NCI-H82 treated with DMSO at 0.1 percent for 48 hours (cell line): ENCODE data around the gene TDRD9.
"Not testable (repeated sequence)": the region's sequence is repeated elsewhere in the genome, so short reads cannot be mapped to it uniquely, and the experiment has no call there.

Experiments
- DNase-seq: peaks from one replicate; lab custom pipeline; 2025; ENCODE audit not compliant: unreplicated experiment; lab: John Stamatoyannopoulos, UW

Gene TDRD9

DNA sequence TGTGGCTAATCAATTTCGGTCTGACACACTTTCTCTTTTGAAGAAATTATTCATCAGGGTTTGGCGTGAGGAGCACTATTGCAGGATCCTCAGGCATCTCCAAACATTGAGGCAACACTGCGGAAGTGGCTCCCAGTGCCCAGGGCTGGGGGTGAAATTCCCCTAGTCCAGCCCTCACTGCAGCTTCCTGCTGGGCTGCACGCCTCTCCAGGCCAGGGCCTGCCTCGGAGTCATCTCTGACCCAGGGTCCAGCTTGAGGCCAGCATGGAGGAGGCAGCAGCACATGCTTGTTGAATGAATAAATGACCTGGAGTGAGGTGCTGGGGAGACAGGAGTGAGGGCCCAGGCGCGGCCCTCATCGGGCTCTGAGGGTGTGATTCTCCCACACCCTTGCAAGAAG, 36.0 kb upstream of the TDRD9 start:
- no peak for DNase-seq

DNA sequence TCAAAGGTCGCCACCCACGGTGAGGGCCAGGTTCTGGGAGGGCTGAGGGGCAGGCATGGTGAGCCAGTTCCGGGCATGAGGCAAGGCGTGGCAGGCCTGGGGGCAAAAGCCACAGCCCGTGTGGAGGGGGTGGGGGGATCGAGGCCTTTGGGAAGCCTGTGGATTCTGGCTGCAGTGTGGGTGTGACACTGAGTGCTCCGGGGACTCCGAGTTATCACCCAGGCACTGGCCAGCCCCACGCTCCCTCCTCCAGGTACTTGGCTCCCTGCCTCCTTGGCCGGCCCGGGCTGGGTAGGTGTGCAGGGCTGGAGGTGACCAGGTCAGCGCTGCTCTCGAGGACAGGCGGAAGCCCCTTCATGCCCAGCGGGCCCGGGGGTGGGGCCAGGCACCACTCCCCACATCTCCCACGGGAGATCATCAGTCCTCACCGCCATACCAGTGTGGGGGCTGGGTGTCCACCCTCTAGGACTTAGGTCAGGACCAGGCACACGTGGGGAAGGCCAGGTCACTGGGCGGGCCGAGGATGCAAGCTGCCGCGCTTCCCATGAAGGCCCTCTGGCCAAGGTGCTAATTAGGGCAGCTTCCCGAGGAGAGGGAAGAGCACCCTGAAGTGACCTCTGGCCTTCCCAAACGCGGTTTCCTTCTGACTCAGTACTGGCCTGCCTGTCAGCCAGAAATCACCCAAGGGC, 34.1 kb upstream of the TDRD9 start:
- DNase-seq = no peak

DNA sequence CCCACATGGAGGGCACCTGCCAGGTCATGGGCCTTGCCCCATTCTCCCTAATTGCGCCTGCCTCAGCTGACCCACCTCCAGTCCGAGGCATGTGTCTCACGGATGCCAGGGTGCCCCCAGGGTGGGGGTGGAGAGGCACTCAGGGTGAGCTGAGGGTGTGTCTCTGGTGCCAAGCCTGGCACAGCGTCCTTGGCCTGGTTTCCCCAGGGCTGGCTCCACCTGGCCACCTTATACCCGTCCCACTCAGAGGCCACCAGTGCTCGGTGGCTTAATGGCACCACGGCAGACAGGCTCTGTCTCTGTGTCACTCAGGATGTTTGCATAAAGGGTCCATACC, 33.6 kb upstream of the TDRD9 start:
- DNase-seq = no peak

DNA sequence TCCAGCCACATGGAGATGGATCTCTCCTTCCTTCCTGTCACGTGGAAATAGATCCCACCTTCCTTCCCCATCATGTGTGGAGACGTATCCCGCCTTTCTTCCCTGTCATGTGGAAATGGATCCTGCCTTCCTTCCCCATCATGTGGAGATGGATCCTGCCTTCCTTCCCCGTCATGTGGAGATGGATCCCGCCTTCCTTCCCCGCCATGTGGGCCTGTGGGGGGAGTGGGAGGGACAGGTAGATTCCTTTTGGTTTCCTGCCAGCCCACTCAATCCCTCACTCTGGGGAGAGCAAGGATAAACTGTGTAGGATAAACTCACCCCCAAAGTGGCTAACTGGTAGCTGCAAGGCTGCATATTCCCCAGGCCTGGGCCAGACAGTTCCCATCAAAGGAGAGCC, 31.7 kb upstream of the TDRD9 start:
- DNase-seq = no peak

DNA sequence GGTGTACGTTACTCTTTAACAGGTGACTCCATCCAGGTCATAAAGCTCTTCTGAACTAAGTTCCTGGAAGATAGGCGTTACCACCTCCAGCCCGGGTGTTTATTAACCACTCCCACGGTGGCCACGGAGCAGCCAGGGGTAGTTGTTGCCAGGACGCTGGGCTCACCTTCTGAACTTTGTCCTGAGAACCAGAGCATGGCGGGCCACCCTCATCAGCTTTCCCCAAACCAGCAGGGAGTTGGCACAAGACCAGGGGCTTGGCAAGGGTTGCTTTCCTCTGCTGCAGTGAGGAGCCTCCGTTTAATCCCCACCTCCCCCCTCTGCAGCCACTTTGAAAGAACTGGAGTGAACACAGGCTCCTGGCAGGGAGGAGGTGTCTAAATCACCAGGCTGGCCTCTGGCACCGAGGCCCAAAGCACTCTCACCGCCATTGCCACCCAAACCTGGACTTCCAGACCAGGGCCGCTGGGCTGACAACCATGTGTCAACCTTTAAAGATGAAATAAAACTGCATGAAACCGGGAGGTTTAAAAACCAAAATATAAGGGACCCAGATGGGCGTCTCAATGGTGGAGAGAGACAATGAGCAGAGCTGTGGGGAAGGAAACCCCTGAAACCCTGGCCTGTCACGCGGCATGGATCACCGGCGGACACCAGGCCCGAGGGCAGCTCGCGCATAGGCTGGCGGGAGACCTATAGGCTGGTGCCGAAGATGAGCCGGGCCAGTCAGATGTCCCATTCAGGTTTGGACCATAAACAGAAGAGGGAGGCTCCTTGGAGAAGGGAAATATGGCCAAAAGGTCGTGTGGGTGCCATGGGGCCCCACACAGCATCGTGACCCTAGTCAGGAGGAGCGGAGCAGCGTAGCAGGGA, 30.9 kb upstream of the TDRD9 start:
- no peak for DNase-seq

DNA sequence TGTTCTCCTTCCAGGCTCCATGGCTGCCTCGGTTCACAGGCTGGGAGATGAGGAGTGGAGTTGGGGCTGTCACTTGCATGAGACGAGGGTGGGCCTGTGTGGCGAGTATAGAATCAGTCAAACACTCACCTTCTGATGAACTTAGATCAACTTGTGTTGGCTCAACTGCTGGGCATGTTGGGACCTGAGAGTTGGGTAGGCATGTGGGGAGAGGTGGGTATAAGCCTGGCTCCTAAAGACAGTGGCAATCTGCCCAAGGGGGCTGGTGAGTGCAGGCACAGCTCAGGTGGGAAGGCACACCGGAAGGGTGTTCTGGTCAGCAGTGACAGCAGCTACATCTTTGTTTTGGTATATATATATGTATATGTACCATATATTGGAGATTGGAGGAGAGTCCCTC, 30.1 kb upstream of the TDRD9 start:
- no peak for DNase-seq

DNA sequence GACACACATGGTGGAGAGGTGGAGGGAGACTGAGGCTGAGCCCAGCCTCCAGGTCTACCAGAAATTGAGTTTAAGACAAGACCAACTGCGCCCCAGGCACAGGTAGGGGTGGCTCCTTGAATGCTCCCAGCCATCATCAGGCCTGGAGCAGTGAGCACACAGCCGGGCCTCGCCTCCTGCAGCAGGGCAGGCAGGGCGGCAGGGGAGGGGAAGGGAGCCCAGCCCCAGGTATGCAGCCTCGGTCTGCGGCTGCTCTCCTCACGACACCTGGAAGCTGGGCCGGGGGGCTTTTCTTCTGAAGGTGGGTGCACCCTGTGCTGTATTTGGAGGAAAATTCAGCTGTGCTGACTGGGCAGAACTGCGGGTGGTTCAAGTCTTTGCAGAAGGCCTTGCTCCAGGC, 29.5 kb upstream of the TDRD9 start:
- no peak for DNase-seq

DNA sequence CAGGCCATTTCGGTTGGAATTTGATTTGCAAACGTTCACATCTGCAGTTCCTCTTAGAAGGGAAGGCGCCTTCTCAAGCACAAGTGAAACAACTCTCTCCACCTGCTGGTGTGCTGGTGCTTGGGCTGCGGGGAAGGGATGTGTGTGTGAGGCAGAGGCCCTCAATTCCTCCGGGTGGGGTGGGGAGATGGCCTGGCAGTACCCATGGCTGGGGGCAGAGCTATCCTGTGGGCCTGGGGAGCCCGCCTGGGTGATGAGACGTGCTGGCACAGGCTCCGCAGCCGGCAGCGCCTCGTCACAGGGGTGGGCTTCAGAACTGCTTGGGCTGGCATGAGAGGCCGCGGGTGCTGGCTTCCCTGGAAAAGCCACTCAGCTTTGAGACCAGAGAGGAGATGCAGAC, 28.9 kb upstream of the TDRD9 start:
- no peak for DNase-seq

DNA sequence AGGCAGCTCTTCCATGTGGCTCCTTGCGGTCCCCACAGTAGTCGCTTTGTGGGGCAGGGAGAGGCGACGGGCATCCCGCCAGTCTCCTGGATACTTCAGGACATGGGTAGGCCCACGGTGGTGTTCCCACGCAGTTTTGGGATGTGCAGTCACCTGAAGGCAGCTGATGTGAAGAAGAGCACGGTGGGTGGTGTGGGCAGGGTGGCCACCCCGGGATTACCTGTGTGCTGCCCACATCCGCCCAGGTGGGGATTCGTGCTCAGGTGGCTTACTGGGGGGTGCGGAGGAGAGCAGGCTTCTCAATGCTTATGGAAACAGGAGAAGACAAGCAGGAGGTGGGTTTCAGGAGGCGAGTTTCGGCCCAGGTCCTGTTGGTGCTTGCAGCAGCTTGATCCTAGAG, 28.4 kb upstream of the TDRD9 start:
- no peak for DNase-seq

DNA sequence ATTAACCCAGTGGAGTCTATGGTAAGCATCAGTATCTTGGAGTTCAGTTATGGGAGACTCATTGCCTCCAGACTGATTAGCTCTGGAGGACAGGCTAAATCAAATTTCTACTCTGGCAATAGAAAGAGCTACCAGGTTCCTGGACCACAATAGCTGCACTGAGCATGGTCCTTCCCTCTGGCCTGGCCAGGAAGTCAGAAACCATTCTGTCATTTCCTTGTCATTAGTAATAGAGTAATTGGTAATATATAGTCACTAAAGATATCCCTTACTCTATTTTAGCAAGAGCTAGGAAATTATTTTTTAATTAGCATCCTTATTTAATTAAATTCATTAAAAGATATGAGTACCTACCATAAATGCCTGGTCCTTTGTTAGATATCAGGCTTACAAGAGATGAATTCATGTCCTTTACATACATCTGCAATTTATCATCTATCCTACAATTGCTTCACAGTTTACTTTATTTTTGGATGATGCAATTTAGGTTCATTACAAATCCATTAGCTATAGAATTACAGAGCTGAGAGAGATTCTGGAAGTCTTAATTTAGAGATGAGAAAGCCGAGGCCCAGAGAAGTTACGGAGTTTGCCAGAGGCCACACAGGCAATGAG, 23.7 kb upstream of the TDRD9 start:
- DNase-seq = no peak

DNA sequence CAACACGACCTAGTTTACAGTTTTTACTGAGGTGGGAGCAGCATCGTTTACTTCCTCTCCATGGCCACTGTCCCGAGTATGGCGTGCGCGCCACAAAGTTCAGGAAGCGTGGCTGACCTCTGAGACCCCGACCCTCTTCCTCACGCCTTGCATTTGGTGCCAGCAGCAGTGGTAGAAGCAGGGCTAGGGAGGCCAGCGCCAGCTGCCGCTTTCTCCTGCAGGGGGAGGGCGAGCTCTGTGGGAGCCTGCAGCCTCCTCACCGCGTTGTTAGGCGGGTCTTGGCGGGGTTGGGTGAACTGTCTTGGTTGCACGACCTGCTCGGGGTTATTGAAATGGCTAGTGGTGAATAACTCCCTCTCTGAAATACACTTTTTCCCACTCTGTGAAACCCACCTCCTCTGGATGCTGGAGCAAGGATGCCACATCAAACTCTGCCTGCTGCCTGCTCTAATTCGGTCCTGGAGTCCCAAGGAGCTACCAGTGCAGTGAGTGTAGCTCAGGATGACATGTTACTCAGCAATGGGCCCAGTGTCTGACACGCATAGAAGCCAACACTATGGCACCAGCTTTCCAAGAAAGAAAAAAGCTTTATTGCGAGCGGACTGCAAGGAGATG, 22.3 kb upstream of the TDRD9 start:
- no peak for DNase-seq

DNA sequence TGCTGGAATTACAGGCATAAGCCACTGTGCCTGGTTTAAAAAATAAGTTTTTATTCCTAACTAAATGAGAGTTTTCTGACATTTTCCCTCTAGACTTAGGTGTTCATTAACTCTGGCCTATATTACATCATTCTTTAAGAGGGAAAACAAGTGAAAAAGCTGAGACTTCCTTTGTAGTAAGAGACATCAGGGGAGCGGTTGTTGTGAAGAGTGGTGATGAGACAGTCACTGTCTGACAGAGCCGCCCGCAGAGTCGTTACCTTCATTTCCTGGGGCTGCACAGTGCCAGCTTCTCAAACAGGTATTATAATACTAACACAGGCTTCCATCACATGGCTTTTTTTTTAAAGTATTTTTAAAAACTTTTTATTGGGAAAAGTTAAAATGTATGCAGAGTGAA, 19.7 kb upstream of the TDRD9 start:
- no peak for DNase-seq

DNA sequence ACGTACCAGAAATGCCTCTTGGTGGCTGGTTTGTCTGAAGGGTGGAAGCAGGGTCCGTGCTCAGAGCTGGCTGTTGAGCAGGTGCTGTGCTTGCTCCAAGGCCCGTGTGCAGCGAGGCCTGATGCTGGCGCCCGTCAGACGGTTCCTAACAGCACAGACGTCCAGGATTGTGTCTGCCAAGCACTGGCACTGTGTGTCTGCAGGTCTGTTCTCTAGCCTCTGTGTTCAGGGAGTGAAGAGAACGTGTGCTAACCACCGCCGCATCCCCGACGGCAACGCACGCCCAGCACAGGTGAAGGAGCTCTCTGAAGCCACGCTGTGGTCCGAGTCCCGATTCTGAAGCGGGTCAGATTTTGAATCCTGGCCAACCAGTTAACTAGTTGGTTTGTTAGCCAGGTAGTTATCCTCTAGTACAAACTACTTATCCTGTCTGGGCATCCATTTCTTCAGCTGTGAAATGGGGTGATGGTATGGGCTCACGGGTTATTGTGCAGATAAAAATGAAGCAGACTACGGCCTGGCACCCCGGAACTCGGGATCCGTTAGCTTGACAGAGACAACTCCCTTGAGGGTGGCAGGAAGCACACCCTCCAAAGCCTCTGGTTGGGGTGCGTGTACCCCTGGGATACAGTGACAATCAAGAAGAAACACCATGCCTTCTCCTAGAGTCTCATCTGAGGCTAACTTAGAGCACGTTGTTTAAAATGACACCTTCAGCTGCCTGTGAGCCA, 18.6 kb upstream of the TDRD9 start:
- DNase-seq = no peak

DNA sequence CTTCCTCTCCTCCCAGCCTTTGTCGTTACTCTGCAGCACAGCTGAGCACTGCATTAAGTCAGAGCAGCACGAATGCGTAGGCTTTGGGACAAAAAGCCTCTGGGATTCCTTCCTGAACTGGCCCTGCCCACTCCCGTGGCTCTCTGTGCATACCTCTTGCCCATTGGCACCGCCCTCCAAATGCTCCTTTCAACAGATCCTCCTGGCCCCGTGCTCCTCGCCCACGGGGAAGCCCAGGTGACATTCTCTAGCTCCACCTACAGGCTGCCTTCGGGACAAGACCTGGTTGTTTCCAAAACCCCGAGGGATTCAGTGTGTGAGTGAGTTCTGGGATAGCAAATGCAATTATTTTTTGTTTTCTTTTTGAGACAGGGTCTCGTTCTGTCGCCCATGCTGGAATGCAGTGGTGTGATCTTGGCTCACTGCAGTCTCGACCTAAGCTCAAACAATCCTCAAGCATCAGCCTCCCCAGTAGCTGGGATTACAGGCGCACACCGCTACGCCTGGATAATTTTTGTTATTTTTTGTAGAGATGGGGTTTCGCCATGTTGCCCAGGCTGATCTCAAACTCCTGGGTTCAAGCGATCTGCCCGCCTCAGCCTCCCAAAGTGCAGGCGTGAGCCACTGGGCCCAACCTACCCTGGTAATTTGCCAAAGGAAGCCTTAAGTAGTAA, 17.9 kb upstream of the TDRD9 start:
- peak; percentile 10 for DNase-seq

DNA sequence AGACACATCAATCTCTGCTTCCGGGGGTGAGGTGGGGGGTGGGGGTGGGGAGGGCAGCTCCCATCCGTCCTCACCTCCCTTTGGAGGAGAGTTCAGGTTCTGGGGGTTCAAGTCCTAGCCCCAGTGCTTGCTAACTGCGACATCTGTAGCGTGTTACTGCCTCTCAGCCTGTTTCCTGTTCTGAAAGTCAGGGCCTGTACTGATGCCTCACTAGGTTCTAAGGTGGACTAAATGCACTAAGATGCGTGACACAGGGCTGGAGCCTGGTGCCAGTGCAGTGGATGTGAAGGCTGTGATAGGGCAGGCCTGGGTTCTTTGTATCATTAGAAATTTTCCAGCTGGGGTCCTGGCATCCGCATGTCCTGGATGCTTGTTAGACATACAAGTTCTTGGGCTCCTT, 17.3 kb upstream of the TDRD9 start:
- DNase-seq = no peak

DNA sequence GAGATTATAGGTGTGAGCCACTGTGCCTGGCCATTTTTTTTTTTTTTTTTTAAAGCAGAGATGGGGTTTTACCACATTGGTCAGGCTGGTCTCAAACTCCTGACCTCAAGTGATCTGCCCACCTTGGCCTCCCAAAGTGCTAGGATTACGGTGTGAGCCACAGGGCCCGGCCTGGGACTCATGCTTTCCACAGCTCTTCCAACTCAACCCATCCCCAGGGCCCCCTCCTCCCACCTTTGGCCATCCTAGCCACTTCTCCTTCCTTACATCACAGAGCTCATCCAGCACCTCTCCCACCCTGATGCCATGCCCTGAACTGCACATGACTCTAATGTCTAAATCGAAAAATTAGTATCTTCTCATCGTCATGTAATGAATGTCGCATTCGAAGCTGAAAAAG, 12.6 kb upstream of the TDRD9 start:
- no peak for DNase-seq

DNA sequence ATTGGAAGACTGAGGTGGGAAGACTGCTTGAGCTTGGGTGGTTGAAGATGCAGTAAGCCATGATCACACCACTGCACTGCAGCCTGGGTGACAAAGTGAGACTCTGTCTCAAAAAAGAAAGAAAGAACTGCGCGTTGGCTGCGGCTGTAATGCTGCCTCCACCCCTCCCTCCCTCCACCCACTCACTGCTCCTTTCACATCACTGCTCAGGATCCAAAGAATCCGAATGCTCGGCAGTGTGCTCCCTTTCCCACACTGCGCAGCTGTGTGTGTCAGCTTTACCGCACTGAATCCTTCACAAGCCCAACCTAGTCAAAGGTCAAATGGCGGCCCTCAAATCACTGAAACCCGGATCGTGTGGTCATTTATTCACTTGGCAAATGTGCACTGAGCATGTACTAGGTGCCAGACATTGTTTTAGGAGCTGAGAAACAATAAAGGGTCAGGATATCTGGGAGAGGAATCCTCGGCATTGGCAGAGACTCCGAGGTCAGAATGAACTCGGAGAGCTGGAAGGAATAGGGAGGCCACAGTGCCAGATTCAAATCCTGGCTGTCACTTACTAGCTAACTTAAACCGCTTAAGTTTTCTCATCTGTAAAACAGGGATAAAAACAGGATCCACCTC, 11.5 kb upstream of the TDRD9 start:
- no peak for DNase-seq

DNA sequence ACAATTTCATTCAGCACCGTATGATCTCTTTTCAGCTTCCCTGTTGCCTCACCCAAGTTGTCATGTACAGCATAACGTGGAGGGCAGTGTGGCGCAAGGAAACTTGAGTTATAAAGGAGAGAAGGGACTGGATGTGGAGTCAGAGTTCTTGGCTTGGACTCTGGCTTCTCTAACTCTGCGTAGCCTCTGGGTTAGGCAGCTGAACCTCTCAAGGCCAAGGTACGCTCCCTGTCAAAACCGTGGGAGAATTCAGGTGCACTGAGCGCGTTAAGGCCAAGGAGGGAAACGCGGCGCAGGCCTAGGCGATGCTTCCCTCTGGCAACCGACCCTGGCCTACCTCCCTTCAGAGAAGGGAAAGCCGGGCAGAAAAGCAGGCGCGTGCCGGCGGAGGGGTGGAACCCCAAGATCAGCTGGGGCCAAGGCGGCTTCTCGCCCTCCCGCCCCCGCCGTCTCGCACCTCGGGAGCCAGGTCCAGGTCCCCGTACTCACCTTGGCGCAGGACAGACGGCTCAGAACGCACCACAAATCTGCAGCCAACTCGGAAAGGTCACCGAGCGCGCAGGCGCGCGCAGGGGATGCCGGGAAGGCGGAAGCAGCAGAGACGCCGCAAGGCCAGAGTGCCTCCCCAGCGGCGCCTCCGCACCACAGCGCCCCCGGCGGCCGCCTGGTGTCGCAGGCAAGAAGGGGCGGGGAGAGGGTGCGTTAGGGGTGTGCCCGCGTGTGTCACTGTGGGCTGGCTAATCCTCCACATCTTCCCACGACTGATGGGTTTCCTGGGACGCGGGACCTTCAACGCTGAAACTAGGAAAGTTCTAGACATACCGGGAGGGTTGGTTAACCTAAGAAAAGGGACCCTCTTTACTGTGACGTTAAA, 7.0 kb upstream of the TDRD9 start:
- peak; percentile 64 for DNase-seq

DNA sequence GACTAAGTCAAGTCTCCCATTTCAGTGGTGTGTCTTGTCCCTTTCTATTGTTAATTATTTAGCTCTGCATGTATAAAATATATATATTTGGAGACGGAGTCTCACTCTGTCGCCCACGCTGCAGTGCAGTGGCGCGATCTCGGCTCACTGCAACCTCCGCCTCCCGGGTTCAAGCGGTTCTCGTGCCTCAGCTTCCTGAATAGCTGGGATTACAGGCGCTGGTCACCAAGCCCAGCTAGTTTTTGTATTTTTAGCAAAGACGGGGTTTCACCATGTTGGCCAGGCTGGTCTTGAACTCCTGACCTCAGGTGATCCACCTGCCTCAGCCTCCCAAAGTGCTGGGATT, 6.4 kb upstream of the TDRD9 start:
- DNase-seq = not testable (repeated sequence)
